Astrocyte (in vitro differentiated cells and primary cell): ENCODE results near the gene ELAVL3.

Source experiments
- EZH2 ChIP-seq: IDR thresholded peaks from 2 replicates; pipeline ENCODE4 v1.6.1; 2012; ENCODE audit warnings: mild to moderate bottlenecking, low read length, inconsistent platforms; ENCODE audit not compliant: insufficient read depth
- TF ChIP-seq, protein P1 (sequence below): IDR thresholded peaks from 2 replicates; pipeline ENCODE4 v1.5.1; 2011; ENCODE audit warnings: low read depth, mild to moderate bottlenecking, inconsistent platforms, low read length, moderate library complexity; ENCODE audit not compliant: insufficient read depth

DNA sequence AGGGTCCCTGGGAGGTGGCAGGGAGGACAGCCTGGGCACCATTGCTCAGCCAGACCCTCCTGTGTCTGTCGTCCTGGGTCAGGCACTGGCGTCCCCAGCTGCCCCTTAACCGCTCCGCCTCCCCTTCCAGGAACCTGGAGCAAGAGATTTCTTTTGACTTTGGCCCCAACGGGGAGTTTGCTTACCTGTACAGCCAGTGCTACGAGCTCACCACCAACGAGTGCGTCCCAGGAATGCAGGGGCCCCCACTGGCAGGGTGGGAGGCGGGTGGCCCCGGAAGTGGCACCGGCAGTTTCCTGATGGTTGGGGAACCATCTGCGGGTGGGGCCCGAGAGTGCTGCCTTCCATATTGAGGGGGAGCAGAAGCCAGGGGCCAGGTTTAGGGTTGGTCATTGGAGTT lies 32.4 kb downstream of the ELAVL3 start:
- TF ChIP-seq, protein P1, sequence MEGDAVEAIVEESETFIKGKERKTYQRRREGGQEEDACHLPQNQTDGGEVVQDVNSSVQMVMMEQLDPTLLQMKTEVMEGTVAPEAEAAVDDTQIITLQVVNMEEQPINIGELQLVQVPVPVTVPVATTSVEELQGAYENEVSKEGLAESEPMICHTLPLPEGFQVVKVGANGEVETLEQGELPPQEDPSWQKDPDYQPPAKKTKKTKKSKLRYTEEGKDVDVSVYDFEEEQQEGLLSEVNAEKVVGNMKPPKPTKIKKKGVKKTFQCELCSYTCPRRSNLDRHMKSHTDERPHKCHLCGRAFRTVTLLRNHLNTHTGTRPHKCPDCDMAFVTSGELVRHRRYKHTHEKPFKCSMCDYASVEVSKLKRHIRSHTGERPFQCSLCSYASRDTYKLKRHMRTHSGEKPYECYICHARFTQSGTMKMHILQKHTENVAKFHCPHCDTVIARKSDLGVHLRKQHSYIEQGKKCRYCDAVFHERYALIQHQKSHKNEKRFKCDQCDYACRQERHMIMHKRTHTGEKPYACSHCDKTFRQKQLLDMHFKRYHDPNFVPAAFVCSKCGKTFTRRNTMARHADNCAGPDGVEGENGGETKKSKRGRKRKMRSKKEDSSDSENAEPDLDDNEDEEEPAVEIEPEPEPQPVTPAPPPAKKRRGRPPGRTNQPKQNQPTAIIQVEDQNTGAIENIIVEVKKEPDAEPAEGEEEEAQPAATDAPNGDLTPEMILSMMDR = no peak
- TF ChIP-seq EZH2 = no peak
